RWPE1 (cell line): Measurements from ENCODE around the gene DNA2.
"Not testable (repeated sequence)": the region's sequence is repeated elsewhere in the genome, so short reads cannot be mapped to it uniquely, and the experiment has no call there.

Experiments
- CTCF ChIA-PET: fragments of 350-600 bp; sonication (Branson Sonifier 250); formaldehyde crosslinking; extraction: SDS; loops from one replicate; lab custom pipeline; 2021; lab: Yijun Ruan, JAX
- POLR2A ChIA-PET: fragments of 400-600 bp; formaldehyde crosslinking; extraction: SDS; loops from one replicate; lab custom pipeline; 2020; ENCODE audit warnings: antibody characterized with exemption; ENCODE audit not compliant: low non-redundant PET; lab: Yijun Ruan, JAX
- DNase-seq: peaks from one replicate; pipeline ENCODE4 v3.0.0; 2012; ENCODE audit warnings: low spot score
- H3K27ac ChIP-seq: fragments of 450-650 bp; 2 replicates; pipeline ENCODE4 v1.5.1; 2017
- TF ChIP-seq, protein P1 (sequence below): fragments of 450-650 bp; conservative IDR thresholded peaks from 2 replicates; pipeline ENCODE4 v1.5.1; 2017; ENCODE audit warnings: low read depth, mild to moderate bottlenecking

DNA2 gene

DNA sequence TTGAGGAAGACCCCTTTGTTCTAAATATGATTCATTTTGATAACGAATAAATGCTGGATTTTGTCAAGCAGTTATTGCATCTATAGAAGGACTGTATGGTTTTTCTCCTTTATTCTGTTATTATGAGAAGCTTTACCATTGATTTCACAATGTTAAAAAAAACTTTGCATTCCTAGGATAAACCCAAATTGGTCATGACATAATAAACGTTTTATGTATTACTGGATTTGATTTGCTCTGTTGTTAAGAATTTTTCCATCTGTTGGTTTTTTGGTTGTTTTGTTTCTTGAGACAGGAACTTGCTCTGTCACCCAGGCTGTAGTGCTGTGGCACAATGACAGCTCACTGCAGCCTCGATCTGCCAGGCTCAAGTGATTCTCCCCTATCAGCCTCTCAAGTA lies 2.2 kb upstream of the DNA2 start:
- ChIA-PET CTCF (interaction anchor here (0.7 kb wide), 1 partner anchor 157 kb away, joined by 3 read pairs; no protein-coding TSS in a partner anchor), POLR2A (no interaction called here)
- TF ChIP-seq, protein P1, sequence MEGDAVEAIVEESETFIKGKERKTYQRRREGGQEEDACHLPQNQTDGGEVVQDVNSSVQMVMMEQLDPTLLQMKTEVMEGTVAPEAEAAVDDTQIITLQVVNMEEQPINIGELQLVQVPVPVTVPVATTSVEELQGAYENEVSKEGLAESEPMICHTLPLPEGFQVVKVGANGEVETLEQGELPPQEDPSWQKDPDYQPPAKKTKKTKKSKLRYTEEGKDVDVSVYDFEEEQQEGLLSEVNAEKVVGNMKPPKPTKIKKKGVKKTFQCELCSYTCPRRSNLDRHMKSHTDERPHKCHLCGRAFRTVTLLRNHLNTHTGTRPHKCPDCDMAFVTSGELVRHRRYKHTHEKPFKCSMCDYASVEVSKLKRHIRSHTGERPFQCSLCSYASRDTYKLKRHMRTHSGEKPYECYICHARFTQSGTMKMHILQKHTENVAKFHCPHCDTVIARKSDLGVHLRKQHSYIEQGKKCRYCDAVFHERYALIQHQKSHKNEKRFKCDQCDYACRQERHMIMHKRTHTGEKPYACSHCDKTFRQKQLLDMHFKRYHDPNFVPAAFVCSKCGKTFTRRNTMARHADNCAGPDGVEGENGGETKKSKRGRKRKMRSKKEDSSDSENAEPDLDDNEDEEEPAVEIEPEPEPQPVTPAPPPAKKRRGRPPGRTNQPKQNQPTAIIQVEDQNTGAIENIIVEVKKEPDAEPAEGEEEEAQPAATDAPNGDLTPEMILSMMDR = no peak
- DNase-seq = no peak
- no peak overlapping the region for H3K27ac ChIP-seq

DNA sequence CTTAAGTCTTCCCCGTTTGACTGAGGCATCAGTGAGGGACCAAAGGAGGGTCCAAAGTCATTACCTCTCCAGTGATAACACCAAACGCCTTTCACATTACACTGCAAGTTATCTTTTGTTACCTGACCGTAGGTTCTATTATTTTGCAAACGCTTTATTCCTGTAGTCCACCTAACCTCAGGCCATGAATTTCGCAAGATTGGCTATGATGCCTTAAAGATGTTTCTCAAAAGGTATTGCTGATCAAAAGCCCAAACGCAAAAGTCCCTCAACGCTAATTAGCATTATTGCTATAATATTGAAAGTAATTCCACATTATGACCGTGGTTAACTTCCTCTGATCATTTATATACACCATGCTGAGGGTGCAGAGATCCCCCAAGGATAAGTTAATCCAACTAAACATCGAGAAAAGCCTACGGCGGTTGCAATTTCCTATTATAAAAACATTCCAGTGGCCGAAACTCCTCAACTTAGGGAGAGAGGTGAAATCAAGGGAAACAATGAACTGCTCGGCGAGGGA lies 649 bp downstream of the DNA2 start:
- POLR2A ChIA-PET = no interaction called here
- CTCF ChIA-PET = interaction anchor here (0.6 kb wide), 1 partner anchor 430 kb away, joined by 3 read pairs; no protein-coding TSS in a partner anchor
- TF ChIP-seq, protein P1 = no peak
- peak; percentile 14 for DNase-seq
- H3K27ac ChIP-seq = peak overlapping the region; percentile 97

DNA sequence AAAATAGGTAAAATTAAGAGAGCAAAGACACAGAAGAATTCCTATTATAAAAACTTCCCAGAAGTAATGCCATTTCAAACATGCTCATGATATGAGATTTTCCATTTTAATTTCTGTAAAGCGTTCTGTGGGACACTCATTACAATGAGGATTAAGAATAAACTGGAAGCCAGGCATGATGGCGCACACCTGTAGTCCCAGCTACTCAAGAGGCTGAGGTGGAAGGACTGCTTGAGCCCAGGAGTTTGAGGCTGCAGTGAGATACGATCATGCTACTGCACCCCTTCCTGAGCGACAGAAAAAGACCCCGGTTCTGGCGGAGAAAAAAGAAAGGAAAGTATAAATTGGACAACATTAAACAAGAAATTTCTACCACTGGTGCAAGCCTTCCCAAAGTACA lies 1.5 kb downstream of the DNA2 start:
- peak overlapping the region; percentile 42; the same call in 1 of the 2 replicates for H3K27ac ChIP-seq
- TF ChIP-seq, protein P1 = no peak
- DNase-seq = no peak
- CTCF ChIA-PET = no interaction called here
- POLR2A ChIA-PET = no interaction called here

DNA sequence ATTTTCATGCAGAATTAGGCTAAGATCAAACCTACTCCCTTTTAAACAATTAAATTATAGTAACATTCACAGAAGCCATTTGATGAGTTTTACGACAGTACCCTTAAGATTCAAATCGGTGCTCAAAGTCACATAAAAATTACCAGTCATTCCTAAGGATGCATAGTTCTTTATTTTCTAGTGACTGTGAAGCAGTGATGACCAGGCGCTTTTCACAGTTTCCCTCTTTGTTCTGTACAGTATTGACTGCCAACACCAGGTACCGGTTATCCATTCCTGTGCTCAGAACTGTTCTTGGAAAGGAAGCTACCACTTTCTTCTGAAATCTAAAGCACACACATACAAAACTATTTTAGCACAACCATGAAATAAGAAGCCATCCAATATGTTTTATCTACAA lies 1.9 kb downstream of the DNA2 start:
- H3K27ac ChIP-seq = no peak overlapping the region
- DNase-seq = no peak
- TF ChIP-seq, protein P1 = no peak
- ChIA-PET CTCF (no interaction called here), POLR2A (no interaction called here)

DNA sequence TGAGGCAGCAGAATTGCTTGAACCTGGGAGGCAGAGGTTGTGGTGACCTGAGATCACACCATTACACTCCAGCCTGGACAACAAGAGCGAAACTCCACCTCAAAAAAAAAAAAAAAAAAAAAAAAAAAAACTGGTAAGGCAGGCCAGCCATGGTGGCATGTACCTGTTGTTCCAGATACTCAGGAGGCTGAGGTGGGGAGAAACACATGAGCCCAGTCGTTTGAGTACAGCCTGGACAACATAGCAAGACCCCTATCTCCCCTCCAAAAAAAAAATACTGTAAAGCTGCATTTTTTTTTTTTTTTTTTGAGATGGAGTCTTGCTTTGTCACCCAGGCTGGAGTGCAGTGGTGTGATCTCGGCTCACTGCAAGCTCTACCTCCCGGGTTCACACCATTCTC lies 7.0 kb downstream of the DNA2 start:
- DNase-seq, CTCF ChIA-PET, H3K27ac ChIP-seq: not testable (repeated sequence)
- POLR2A ChIA-PET = interaction anchor here (0.7 kb wide), 1 partner anchor 433 kb away, joined by 4 read pairs; no protein-coding TSS in a partner anchor

DNA sequence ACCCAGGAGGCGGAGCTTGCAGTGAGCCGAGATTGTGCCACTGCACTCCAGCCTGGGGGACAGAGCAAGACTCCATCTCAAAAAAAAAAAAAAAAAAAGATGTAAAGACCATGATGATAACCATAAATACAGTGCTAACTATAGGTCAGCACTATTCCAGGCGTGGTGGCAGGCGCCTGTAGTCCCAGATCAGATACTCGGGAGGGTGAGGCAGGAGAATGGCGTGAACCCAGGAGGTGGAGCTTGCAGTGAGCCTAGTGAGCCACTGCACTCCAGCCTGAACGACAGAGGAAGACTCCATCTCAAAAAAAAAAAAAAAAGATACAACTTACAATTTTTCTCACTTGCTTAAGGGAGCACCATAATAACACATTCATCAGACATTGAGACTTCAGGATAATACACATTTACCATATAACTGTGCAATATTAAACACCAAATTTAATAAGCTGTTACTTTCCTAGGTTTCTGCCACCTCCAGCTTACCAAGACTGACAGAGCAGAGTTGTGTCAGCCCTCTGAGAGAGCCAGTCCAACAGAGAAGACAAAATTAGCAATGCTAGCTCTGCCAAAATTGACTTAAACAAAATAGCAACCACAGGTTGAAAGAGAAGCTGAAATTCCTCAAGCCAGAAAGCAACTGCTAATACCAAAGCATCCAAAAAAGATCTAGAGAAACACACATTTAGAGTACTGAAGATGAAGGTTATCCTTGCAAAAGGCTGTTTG lies 8.2 kb downstream of the DNA2 start:
- ChIA-PET POLR2A (no interaction called here), CTCF (interaction anchor here (0.6 kb wide), 1 partner anchor 57 kb away, joined by 7 read pairs; the partner anchor contains the start of gene RUFY2)
- no peak overlapping the region for H3K27ac ChIP-seq
- DNase-seq = no peak
- TF ChIP-seq, protein P1 = no peak

DNA sequence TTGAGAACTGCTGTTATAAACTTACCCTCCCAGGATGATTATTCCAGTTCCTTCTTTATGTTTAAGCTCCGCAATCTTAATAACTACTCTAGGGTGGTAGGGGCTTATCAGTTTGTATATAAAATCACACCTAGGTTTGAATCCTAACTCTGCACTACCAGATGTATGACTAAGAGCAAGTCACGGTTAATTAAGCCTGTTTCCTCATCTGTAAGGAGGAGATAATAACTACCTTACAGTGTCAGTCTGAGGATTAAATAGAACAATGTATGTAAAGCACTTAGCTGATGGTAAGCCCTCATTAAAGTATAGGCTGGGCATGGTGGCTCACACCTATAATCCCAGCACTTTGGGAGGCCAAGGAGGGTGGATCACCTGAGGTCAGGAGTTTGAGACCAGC lies 9.2 kb downstream of the DNA2 start:
- TF ChIP-seq, protein P1 = no peak
- H3K27ac ChIP-seq = no peak overlapping the region
- POLR2A ChIA-PET = no interaction called here
- DNase-seq = no peak
- CTCF ChIA-PET = interaction anchor here (0.5 to 1.1 kb wide), 2 partner anchors 22 to 508 kb away, joined by 3 to 6 read pairs; no protein-coding TSS in a partner anchor
